ENCODE results near the gene DACT2. TPM values are rescaled to one million over a fixed set of nuclear protein-coding genes. Genes with fewer than 3 reads are reported as not detected.

DACT2 gene
- total RNA-seq, 1 experiment from 2014 or later, result not detected

DNA sequence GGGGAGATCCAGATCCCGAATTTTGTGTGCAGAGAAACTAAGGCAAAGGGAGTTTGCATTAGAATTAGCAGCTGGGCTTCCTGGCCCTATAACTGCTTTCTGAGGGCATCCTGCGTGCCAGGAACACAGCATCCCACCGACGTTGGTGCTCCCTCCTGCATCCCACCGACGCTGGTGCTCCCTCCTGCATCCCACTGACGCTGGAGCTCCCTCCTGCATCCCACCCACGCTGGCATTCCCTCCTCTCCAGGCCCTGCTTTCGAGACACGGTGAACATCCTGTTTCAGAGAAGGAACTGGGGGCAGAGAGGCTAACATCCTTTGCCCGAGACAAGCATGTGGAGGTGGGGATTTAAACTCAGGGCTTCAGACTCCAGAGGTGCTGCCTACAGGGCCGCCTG, 44.4 kb downstream of the DACT2 start:
- TF ChIP-seq, protein P1, sequence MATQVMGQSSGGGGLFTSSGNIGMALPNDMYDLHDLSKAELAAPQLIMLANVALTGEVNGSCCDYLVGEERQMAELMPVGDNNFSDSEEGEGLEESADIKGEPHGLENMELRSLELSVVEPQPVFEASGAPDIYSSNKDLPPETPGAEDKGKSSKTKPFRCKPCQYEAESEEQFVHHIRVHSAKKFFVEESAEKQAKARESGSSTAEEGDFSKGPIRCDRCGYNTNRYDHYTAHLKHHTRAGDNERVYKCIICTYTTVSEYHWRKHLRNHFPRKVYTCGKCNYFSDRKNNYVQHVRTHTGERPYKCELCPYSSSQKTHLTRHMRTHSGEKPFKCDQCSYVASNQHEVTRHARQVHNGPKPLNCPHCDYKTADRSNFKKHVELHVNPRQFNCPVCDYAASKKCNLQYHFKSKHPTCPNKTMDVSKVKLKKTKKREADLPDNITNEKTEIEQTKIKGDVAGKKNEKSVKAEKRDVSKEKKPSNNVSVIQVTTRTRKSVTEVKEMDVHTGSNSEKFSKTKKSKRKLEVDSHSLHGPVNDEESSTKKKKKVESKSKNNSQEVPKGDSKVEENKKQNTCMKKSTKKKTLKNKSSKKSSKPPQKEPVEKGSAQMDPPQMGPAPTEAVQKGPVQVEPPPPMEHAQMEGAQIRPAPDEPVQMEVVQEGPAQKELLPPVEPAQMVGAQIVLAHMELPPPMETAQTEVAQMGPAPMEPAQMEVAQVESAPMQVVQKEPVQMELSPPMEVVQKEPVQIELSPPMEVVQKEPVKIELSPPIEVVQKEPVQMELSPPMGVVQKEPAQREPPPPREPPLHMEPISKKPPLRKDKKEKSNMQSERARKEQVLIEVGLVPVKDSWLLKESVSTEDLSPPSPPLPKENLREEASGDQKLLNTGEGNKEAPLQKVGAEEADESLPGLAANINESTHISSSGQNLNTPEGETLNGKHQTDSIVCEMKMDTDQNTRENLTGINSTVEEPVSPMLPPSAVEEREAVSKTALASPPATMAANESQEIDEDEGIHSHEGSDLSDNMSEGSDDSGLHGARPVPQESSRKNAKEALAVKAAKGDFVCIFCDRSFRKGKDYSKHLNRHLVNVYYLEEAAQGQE (IDR thresholded peaks at IDR 0.05; ENCODE audit: low read depth), result no peak
- no peak for TF ChIP-seq CEBPB (IDR thresholded peaks at IDR 0.05; ENCODE audit: low read depth)
- no peak for TF ChIP-seq ZFX (IDR thresholded peaks at IDR 0.05)
- TF ChIP-seq TCF7L2 (IDR thresholded peaks at IDR 0.05; ENCODE audit: borderline replicate concordance, extremely low read depth, insufficient read depth, insufficient read length), result no peak
- no peak for TF ChIP-seq EGR1 (IDR thresholded peaks at IDR 0.05; ENCODE audit: low read depth)
- TF ChIP-seq, protein P2, sequence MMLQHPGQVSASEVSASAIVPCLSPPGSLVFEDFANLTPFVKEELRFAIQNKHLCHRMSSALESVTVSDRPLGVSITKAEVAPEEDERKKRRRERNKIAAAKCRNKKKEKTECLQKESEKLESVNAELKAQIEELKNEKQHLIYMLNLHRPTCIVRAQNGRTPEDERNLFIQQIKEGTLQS (IDR thresholded peaks at IDR 0.05), result no peak
- Histone ChIP-seq H3K4me1 (ENCODE audit: control insufficient read depth in 1 of 2, insufficient read depth in 2 of 2, low read length in 2 of 2) (no peaks in the 10 kb centered on the region), H3K4me2 (ENCODE audit: low read length) (no peak overlapping the region), H4K20me1 (ENCODE audit: insufficient read depth) (no peaks in the 10 kb centered on the region), H3K4me3 (replicated peaks in 1 of 2; ENCODE audit: low read depth in 1 of 2, low read length in 2 of 2) (no peak overlapping the region), H3K9me2 (ENCODE audit: insufficient read depth) (no peaks in the 10 kb centered on the region), H3K79me2 (ENCODE audit: insufficient read depth, low read length) (no peaks in the 10 kb centered on the region), H3K27ac (ENCODE audit: low read depth, low read length) (no peak overlapping the region), H3K36me3 (ENCODE audit: control insufficient read depth in 1 of 2, insufficient read depth in 2 of 2, low read length in 2 of 2) (no peaks in the 10 kb centered on the region), H2AFZ (ENCODE audit: low read depth, low read length, poor library complexity, severe bottlenecking) (no peak overlapping the region), H3K27me3 (ENCODE audit: insufficient read depth, low read length) (no peaks in the 10 kb centered on the region; the same call in 1 of the 2 replicates), H3K9ac (ENCODE audit: low read length) (no peak overlapping the region), H3K9me3 (ENCODE audit: control insufficient read depth in 1 of 2, insufficient read depth in 1 of 2, low read depth in 1 of 2, low read length in 2 of 2) (no peaks in the 10 kb centered on the region)
- no peak for DNase-seq (ENCODE audit: low read depth, low spot score)
- POLR2A ChIA-PET, result no interaction called here
- BruUV-seq (replicated peaks), result no TSS peak
- no peak for ATAC-seq
- intact Hi-C loops (cut with micrococcal nuclease), result no loop called here
- RAD21 ChIA-PET (ENCODE audit: low non-redundant PET in 1 of 2, low total read pairs in 2 of 2, uncharacterized antibody in 2 of 2, unreplicated experiment in 2 of 2), result no interaction called here
- CTCF ChIA-PET, result no interaction called here

Data from HCT116 (cell line).